Natural killer cell (primary cell): ENCODE results near the gene RIPOR2. TPM values are rescaled to one million over a fixed set of nuclear protein-coding genes. Genes with fewer than 3 reads are reported as not detected.

Experiments used
- ATAC-seq, 3 donors: fragments of 150-1000 bp in 2 of 3; fragments of 200-7000 bp in 1 of 3; cut with Tn5 transposase; 1 replicate in 1 of 3; 2 replicates in 2 of 3; pipeline ENCODE4 v1.10.0; 2021; ENCODE audit warnings: mild to moderate bottlenecking in 2 of 3, moderate library complexity in 2 of 3
- DNase-seq, 2 donors: peaks; one replicate each; pipeline versions ENCODE4 v3.0.0 to v3.0.0-alpha.2; 2013 to 2021; ENCODE audit warnings: mixed read lengths in 1 of 2
- H3K27ac ChIP-seq: one replicate; pipeline ENCODE4 v1.5.1; 2013; ENCODE audit warnings: mild to moderate bottlenecking, low read length
- H3K27me3 ChIP-seq: one replicate; pipeline ENCODE4 v1.6.1; 2013; ENCODE audit warnings: low read length; ENCODE audit not compliant: control insufficient read depth, insufficient read depth
- H3K36me3 ChIP-seq: one replicate; pipeline ENCODE4 v1.6.1; 2013; ENCODE audit warnings: low read length; ENCODE audit not compliant: control insufficient read depth, insufficient read depth
- H3K4me1 ChIP-seq: one replicate; pipeline ENCODE4 v1.6.1; 2013; ENCODE audit warnings: low read length; ENCODE audit not compliant: control insufficient read depth, insufficient read depth
- H3K4me3 ChIP-seq: one replicate; pipeline ENCODE4 v1.5.1; 2013; ENCODE audit warnings: low read length
- H3K9me3 ChIP-seq: one replicate; pipeline ENCODE4 v1.6.1; 2013; ENCODE audit warnings: low read length; ENCODE audit not compliant: control insufficient read depth, insufficient read depth
- H3K27ac Mint-ChIP-seq, 2 donors: one replicate each; pipeline ENCODE4 v1.8.0; 2022; ENCODE audit warnings: mild to moderate bottlenecking in 2 of 2, mixed read lengths in 2 of 2, moderate library complexity in 1 of 2
- H3K27me3 Mint-ChIP-seq, 2 donors: one replicate each; pipeline ENCODE4 v1.8.0; 2022; ENCODE audit warnings: low read depth in 2 of 2, mixed read lengths in 2 of 2
- H3K36me3 Mint-ChIP-seq: one replicate; pipeline ENCODE4 v1.8.0; 2022; ENCODE audit warnings: mixed read lengths
- H3K4me1 Mint-ChIP-seq, 2 donors: one replicate each; pipeline ENCODE4 v1.8.0; 2022; ENCODE audit warnings: mixed read lengths in 2 of 2
- H3K4me3 Mint-ChIP-seq: one replicate; pipeline ENCODE4 v1.8.0; 2022; ENCODE audit warnings: mild to moderate bottlenecking, moderate library complexity, mixed read lengths
- H3K9me3 Mint-ChIP-seq, 2 donors: one replicate each; pipeline ENCODE4 v1.8.0; 2022; ENCODE audit warnings: mixed read lengths in 2 of 2
- WGBS: methylation state at CpG from one replicate; pipeline ENCODE4 v1.1.7; 2013; ENCODE audit warnings: missing lambda C conversion rate; ENCODE audit not compliant: insufficient coverage; 5-methylcytosine and 5-hydroxymethylcytosine counted together
- intact Hi-C: fragments of 100-400 bp; cut with micrococcal nuclease; formaldehyde crosslinking; loops from one replicate; pipeline ENCODE4 v1.14.2; 2022
- total RNA-seq, 4 donors: library from RNA; stranded (reverse); fragments of 120-200 nt in 1 of 4; gene quantifications; one replicate each; pipeline versions ENCODE4 v1.2.3 to v1.2.4, GENCODE V29; 2013 to 2022
- TF ChIP-seq, protein P1 (sequence below): fragments of 200-600 bp; IDR thresholded peaks from one replicate; pipeline ENCODE4 v1.8.0; 2022; ENCODE audit warnings: antibody characterized with exemption

Gene RIPOR2
- total RNA-seq, 3 donors from 2014 or later (not counting 1 experiment from before 2014, with no cell fraction given), result 234 to 312 (median 299) TPM

DNA sequence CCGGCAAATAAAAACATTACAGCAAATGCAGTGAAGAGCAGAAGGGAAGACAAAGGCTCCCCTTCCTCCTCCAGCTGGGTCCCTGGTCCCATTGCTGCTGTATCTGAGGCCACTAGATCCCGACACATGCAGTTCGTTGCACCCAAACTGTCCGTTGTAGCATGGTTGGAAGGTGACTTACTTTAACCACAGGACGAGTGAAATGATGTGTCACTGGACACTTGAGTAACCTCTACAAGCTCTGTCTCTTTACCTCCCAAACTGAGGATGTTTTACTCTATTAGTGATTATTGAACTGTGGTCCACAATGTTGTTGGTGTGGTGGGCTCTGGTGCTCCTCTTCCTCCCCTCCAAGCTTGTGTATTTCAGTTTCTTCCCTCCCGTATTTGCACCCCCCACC is 90.9 kb downstream of the RIPOR2 start:
- Histone ChIP-seq H3K27ac (no peak overlapping the region), H3K27me3 (no peaks in the 10 kb centered on the region), H3K4me1 (peaks cover 5% of the 10 kb centered on the region), H3K4me3 (no peak overlapping the region), H3K36me3 (peaks cover 97% of the 10 kb centered on the region), H3K9me3 (no peaks in the 10 kb centered on the region)
- TF ChIP-seq, protein P1, sequence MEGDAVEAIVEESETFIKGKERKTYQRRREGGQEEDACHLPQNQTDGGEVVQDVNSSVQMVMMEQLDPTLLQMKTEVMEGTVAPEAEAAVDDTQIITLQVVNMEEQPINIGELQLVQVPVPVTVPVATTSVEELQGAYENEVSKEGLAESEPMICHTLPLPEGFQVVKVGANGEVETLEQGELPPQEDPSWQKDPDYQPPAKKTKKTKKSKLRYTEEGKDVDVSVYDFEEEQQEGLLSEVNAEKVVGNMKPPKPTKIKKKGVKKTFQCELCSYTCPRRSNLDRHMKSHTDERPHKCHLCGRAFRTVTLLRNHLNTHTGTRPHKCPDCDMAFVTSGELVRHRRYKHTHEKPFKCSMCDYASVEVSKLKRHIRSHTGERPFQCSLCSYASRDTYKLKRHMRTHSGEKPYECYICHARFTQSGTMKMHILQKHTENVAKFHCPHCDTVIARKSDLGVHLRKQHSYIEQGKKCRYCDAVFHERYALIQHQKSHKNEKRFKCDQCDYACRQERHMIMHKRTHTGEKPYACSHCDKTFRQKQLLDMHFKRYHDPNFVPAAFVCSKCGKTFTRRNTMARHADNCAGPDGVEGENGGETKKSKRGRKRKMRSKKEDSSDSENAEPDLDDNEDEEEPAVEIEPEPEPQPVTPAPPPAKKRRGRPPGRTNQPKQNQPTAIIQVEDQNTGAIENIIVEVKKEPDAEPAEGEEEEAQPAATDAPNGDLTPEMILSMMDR, result no peak
- intact Hi-C loops, result no loop called here
- peaks cover 28% of the 10 kb centered on the region for H3K36me3 Mint-ChIP-seq
- no peak overlapping the region for H3K4me3 Mint-ChIP-seq
- peaks cover 37 to 45% of the 10 kb centered on the region in 2 donors for H3K4me1 Mint-ChIP-seq
- no peak for DNase-seq
- no peak for ATAC-seq
- 96% methylated on average over 5 of the region's 6 CpGs for WGBS
- no peaks in the 10 kb centered on the region for H3K9me3 Mint-ChIP-seq
- peak overlapping the region; percentile 73 to 80 for H3K27ac Mint-ChIP-seq
- no peaks in the 10 kb centered on the region for H3K27me3 Mint-ChIP-seq

DNA sequence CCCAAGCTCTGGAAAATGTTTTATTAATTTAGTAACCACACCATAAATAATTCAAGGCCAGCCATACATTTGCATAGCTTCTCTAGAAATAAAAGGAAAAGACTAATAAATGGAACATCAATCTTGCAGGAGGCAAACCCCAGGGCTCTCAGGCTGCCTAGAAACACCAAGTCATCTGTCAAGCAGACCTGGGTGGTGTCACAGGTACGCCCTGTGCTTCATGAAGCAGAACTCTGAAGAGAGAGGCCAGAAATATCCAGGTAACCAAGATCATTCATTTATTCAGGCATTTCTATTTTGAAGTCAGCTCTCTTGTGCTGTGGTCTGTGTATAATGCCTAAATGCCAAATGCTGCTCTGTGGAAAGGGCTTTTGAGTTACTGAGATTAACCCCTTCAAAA is 91.7 kb downstream of the RIPOR2 start:
- Mint-ChIP-seq H3K9me3 (no peaks in the 10 kb centered on the region), H3K4me3 (no peak overlapping the region), H3K36me3 (peaks cover 20% of the 10 kb centered on the region), H3K27ac (peak overlapping the region; percentile 80 to 84), H3K4me1 (peaks cover 29 to 45% of the 10 kb centered on the region in 2 donors), H3K27me3 (no peaks in the 10 kb centered on the region)
- peaks cover 96% of the 10 kb centered on the region for H3K36me3 ChIP-seq
- H3K4me1 ChIP-seq, result peaks cover 5% of the 10 kb centered on the region
- no peak for ATAC-seq
- DNase-seq, result no peak
- no peaks in the 10 kb centered on the region for H3K27me3 ChIP-seq
- TF ChIP-seq, protein P1, result no peak
- intact Hi-C loops, result no loop called here
- no peaks in the 10 kb centered on the region for H3K9me3 ChIP-seq
- WGBS, result 84% methylated on average over 1 of the region's 1 CpG
- H3K4me3 ChIP-seq, result no peak overlapping the region
- H3K27ac ChIP-seq, result no peak overlapping the region

DNA sequence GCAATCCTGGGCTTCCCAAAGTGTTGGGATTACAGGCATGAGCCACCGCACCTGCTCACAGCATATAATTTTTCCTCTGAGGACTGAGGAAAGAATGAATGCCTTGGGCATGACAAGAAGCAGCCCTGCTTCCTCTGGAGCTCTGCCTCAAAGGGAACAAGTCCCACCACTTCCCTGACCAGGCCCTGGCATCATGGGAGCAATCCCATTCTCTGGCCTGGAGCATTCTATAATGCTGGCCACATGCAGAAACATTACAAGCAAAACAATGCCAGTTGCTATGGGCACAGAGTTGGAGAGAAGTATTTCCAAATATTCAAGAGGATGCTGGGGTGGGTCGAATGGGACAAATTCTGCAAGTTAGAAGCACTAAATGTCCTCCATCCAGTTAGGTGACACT is 95.6 kb downstream of the RIPOR2 start:
- no peak overlapping the region for H3K4me3 ChIP-seq
- TF ChIP-seq, protein P1, result no peak
- no peak for DNase-seq
- WGBS, result 100% methylated on average over 2 of the region's 2 CpGs
- H3K9me3 ChIP-seq, result no peaks in the 10 kb centered on the region
- no peaks in the 10 kb centered on the region for H3K27me3 ChIP-seq
- peak overlapping the region; percentile 14 for H3K27ac ChIP-seq
- H3K9me3 Mint-ChIP-seq, result no peaks in the 10 kb centered on the region
- H3K27me3 Mint-ChIP-seq, result no peaks in the 10 kb centered on the region
- intact Hi-C loops, result no loop called here
- peaks cover 5% of the 10 kb centered on the region for H3K4me1 ChIP-seq
- H3K36me3 ChIP-seq, result peaks cover 81% of the 10 kb centered on the region
- no peak overlapping the region for H3K4me3 Mint-ChIP-seq
- peaks cover 40 to 43% of the 10 kb centered on the region in 2 donors for H3K4me1 Mint-ChIP-seq
- ATAC-seq, result no peak
- peaks cover 1% of the 10 kb centered on the region for H3K36me3 Mint-ChIP-seq
- H3K27ac Mint-ChIP-seq, result peak overlapping the region; percentile 80 to 84

DNA sequence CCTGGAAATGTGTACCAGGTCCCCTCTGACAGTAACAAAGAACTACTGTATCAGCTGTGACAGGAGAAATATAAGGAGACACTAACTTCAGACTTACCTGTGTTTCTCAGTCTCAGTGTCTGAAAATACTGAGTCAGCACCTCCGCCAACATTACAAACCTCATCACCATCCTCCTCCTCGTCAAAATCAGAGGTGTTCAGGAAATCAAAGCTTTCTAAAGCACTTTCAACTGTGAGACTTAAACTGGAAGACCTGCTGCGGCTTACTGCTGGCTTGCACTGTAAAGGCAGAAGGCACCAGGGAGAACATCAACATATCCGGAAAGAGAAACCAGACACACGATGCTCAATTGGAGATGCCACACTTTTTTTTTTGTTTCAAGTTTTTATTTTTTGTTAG is 96.8 kb downstream of the RIPOR2 start:
- H3K27me3 Mint-ChIP-seq, result no peaks in the 10 kb centered on the region
- ATAC-seq (no peak), DNase-seq (peak in 1 of 2 donors; percentile 56)
- Histone ChIP-seq H3K9me3 (no peaks in the 10 kb centered on the region), H3K4me1 (peaks cover 5% of the 10 kb centered on the region), H3K27me3 (no peaks in the 10 kb centered on the region), H3K36me3 (peaks cover 83% of the 10 kb centered on the region), H3K4me3 (no peak overlapping the region), H3K27ac (no peak overlapping the region)
- TF ChIP-seq, protein P1, result no peak
- no peaks in the 10 kb centered on the region for H3K9me3 Mint-ChIP-seq
- intact Hi-C loops, result no loop called here
- peak overlapping the region; percentile 80 to 84 for H3K27ac Mint-ChIP-seq
- H3K4me1 Mint-ChIP-seq, result peaks cover 52 to 55% of the 10 kb centered on the region in 2 donors
- H3K4me3 Mint-ChIP-seq, result no peak overlapping the region
- 81% methylated on average over 5 of the region's 5 CpGs for WGBS
- peaks cover 13% of the 10 kb centered on the region for H3K36me3 Mint-ChIP-seq
